ENCODE results near the gene GRK5.

The GRK5 gene

GRCh38 chr10:119367841-119368549 is 160.6 kb downstream of the GRK5 start:
- no peak for DNase-seq

- no peak for DNase-seq
Observed at GRCh38 chr10:119368581-119368980, 161.2 kb downstream of the GRK5 start.

- no peak for DNase-seq
Observed at GRCh38 chr10:119368991-119369869, 161.9 kb downstream of the GRK5 start.

DNA sequence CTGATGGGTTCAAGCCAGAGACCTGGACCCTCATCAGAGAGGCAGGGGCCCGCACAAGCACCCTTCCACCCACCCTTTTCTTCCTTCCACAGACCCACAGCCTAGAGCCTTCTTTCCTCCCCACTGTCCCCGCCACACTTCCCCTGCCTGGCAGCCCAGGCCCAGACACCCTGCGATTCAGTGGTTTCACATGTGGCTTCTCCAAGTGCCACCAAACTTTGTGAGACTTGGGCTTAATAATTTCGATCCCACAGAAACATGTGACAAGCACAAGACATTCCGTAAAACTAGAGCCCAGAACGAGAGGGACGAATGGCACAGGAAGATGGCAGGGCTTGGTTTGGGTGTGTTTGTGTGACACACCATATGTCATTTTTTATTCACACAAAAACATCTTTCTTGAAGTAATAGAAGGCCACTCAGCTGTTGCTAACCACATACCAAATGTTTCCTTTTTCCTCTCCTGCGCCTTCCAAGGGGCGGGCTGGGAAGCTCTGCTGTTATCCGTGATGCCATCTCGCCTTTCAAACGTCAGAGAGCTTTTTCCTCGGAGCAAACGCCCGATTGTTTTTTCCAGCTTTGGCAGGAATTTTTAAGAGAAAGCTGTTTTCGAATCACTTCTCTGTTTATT is 162.9 kb downstream of the GRK5 start:
- DNase-seq, result no peak

DNA sequence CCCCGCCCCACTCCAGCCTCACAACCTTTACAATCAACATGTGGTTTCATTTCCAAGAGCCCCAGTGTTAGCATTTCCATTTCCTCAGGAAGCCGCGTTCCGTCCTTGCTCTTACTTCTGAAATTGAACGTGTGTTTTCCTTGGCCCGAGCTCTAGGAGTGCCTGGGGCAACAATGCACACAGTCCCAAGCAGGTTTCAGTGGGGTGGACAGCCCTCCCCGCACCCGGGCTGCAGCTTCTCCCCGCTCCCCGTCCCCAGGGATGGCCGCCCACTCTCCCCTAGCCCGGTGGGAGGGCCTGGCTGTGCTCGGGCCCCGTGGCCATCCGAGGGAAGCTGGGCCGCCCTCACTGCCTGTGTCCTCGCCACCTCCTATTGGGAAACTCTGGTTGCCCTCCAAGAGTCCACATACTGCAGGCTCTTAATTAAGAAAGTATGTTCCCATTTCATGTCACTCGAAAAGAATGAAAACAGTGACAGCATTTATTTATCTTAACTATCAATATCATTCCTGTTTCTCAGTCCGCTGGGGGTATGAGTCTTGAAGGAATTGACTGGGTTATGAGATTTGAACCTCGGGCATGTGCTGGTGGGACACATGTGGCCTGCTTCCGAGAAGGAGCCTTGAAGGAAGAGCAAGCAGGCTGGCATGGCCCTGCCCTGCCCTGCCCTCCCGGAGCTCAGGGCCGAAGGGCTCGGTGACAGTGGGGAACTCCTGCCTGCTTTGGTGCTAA is 163.8 kb downstream of the GRK5 start:
- DNase-seq, result no peak

- DNase-seq, result no peak
Observed at GRCh38 chr10:119371704-119372663, 164.6 kb downstream of the GRK5 start.

GRCh38 chr10:119373294-119374102 is 166.1 kb downstream of the GRK5 start:
- no peak for DNase-seq

DNA sequence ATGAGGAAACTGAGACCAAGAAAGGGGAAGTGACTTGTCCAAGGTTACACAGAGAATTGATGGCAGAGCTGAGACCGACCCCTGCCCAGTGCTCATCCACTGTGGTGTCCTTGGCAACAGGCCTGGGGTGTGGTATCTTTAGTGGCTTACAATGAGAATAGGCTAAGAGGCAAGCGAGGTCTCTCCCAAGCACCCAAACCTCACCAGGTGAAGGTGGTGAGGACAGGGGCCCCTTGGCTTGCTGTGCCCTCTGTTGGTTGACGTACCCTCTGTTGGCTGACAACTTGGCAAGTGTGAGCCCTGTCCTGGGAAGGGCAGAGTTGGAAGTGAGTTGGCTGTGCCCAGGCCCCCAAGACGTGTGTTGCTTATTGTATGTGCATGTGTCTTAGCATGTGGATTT is 166.9 kb downstream of the GRK5 start:
- DNase-seq, result no peak

GRCh38 chr10:119375574-119376272 is 168.4 kb downstream of the GRK5 start:
- no peak for DNase-seq

- no peak for DNase-seq
Observed at GRCh38 chr10:119377451-119377957, 170.1 kb downstream of the GRK5 start.

- peak; percentile 55 for DNase-seq
Observed at GRCh38 chr10:119377958-119378736, 170.8 kb downstream of the GRK5 start.

- DNase-seq, result no peak
Observed at GRCh38 chr10:119378737-119379067, 171.3 kb downstream of the GRK5 start.

- no peak for DNase-seq
Observed at GRCh38 chr10:119379466-119380071, 172.2 kb downstream of the GRK5 start.

DNA sequence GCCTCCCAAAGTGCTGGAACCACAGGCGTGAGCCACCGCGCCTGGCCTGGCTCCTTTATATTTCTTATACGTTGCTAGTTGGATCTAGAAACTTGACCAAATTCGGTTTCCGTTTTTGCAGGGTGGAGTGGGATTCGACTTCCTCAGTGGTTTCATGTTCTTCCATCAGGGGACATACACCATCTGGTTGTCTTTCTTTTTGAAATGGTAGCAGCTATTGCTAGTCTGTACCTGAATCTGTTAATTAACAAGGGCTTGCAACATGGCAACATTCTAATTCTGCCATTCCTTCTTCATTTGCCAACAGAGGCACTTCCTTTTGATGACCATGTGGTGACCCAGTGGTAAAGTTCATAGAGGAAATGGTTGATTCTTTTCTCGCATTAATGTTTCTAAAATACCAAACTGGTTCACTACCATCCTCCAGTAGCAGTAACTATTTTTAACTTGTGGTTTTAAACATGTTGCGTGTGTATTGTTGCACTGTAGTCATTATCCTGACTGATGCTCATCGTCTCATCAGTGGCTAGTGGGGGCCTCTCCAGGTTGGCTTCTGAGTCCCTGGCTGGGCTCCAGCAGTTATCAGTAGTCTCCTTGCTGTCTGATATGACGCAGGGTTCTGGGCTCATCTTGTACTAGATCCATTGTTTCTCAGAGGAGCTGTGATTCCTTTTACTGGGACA is 175.9 kb downstream of the GRK5 start:
- DNase-seq, result no peak

DNA sequence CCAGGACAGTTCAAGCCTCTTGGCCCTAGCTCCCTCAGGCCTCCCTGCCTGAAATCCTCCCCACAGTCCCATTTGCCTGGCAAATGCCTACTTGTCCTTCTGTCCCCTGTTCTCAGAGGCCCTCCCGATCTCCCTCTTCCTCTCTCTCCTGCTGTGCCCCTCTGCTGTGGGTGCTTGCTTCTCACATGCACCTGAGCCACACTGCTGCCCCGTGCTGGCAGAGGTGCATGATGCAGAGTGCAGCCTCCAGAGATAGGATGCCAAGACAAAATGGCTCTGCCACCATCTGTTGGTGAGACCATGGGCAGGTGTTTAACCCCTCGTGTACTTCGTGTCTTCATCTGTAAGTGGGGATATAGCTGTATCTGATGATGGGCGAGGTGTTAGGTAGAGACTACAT is 176.8 kb downstream of the GRK5 start:
- no peak for DNase-seq

DNA sequence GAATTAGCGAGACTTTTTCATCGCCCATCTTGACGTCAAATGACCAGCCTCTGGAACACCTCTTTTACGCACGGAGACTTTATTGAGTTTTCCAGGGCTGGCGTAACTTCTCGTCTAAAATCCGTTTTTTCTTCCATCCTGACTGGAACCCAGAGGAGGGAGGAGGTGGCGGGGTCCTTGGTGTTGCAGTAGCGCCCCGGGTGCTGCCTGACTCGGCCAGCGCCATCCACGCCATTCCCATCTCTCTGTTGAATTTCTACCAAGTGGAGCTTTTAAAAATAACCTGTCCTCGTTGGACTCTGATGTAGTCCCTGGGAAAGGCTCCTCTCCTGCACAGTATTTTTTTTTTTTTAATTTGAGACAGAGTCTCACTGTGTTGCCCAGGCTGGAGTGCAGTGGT is 179.3 kb downstream of the GRK5 start:
- DNase-seq, result no peak

DNA sequence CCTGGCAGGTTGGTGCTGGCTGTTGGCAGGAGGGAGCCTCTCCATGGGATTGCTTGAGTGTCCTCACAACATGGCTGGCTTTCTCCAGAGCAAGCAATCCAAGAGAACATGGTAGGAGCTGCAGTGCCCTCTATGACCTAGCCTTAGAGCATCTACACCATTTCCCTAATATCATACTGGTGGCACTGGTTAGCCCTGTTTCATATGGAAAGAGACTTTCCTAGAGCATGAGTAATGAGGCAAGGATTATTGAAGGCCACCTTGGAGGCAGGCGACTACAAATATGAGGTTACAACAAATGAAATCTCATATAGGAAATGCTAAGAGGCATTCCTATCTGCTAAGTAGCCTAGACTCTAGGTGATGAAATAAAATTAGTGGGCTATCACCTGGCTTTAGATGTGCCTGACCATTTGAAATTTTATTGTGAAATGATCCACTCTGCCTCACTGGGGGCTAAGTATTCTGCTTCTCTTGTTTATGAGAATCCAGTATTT is 181.5 kb downstream of the GRK5 start:
- no peak for DNase-seq
